SHP77 treated with DMSO at 0.1 percent for 48 hours (cell line): ENCODE data around the gene MMP2.

Experiments used
- DNase-seq: peaks from one replicate; lab custom pipeline; 2025; lab: John Stamatoyannopoulos, UW

Gene MMP2

GRCh38 chr16:55469821-55470532, 9.0 kb upstream of the MMP2 start:
- DNase-seq, result no peak

GRCh38 chr16:55470533-55471371, 8.2 kb upstream of the MMP2 start:
- DNase-seq, result no peak

GRCh38 chr16:55471448-55472097, 7.4 kb upstream of the MMP2 start:
- DNase-seq, result no peak

GRCh38 chr16:55473587-55473986, 5.4 kb upstream of the MMP2 start:
- no peak for DNase-seq

GRCh38 chr16:55474821-55475220, 4.2 kb upstream of the MMP2 start:
- no peak for DNase-seq

GRCh38 chr16:55475919-55476318, 3.1 kb upstream of the MMP2 start:
- DNase-seq, result no peak

GRCh38 chr16:55476625-55477533, 2.1 kb upstream of the MMP2 start:
- no peak for DNase-seq

GRCh38 chr16:55477736-55478135, 1.3 kb upstream of the MMP2 start:
- no peak for DNase-seq

- DNase-seq, result no peak
Measured at GRCh38 chr16:55479430-55480140, 587 bp downstream of the MMP2 start.

- DNase-seq, result no peak
Measured at GRCh38 chr16:55480228-55480655, 1.2 kb downstream of the MMP2 start.

- DNase-seq, result no peak
Measured at GRCh38 chr16:55481023-55481422, 2.0 kb downstream of the MMP2 start.

GRCh38 chr16:55482056-55482455, 3.1 kb downstream of the MMP2 start:
- no peak for DNase-seq

- no peak for DNase-seq
Measured at GRCh38 chr16:55487048-55487803, 8.2 kb downstream of the MMP2 start.

GRCh38 chr16:55488306-55488705, 9.3 kb downstream of the MMP2 start:
- DNase-seq, result no peak

GRCh38 chr16:55489119-55489955, 10.3 kb downstream of the MMP2 start:
- DNase-seq, result no peak

- DNase-seq, result no peak
Measured at GRCh38 chr16:55489956-55490265, 10.9 kb downstream of the MMP2 start.

GRCh38 chr16:55490301-55490700, 11.3 kb downstream of the MMP2 start:
- no peak for DNase-seq

- DNase-seq, result no peak
Measured at GRCh38 chr16:55491691-55492090, 12.7 kb downstream of the MMP2 start.

GRCh38 chr16:55492756-55493380, 13.9 kb downstream of the MMP2 start:
- DNase-seq, result no peak
